Urinary bladder (tissue), 4 donors: ENCODE data around the gene ASB13. TPM values are rescaled to one million over a fixed set of nuclear protein-coding genes. Genes with fewer than 3 reads are reported as not detected.

Source experiments
- DNase-seq: peaks from one replicate; pipeline ENCODE4 v3.0.0-alpha.2; 2015; ENCODE audit errors: extremely low spot score
- H3K27ac ChIP-seq: one replicate; pipeline ENCODE4 v1.5.1; 2013; ENCODE audit warnings: low read depth, mild to moderate bottlenecking, moderate library complexity
- H3K36me3 ChIP-seq: one replicate; pipeline ENCODE4 v1.6.1; 2013; ENCODE audit warnings: mild to moderate bottlenecking, moderate library complexity; ENCODE audit not compliant: insufficient read depth
- H3K4me1 ChIP-seq: one replicate; pipeline ENCODE4 v1.6.1; 2013; ENCODE audit warnings: mild to moderate bottlenecking, moderate library complexity; ENCODE audit not compliant: insufficient read depth
- H3K4me3 ChIP-seq: one replicate; pipeline ENCODE4 v1.5.1; 2013; ENCODE audit warnings: low read depth, low read length
- WGBS: extraction: QIAGEN DNeasy Blood & Tissue Kit; methylation state at CpG from one replicate; pipeline ENCODE4 v1.1.7; 2013; 5-methylcytosine and 5-hydroxymethylcytosine counted together
- polyA plus RNA-seq: library from polyadenylated mRNA; stranded (reverse); fragments of 200-250 nt; gene quantifications from one replicate; pipeline ENCODE4 v1.2.3, GENCODE V29; 2013
- total RNA-seq: library from RNA; depleted of rRNA; stranded (reverse); fragments of >200 nt; gene quantifications from one replicate; pipeline ENCODE4 v1.2.3, GENCODE V29; 2014
- donor health status: healthy with polysubstance abuse.
- donor health status: healthy.

Gene ASB13
- total and polyA plus RNA-seq, 2 donors: 8.7 to 32.4 TPM

DNA sequence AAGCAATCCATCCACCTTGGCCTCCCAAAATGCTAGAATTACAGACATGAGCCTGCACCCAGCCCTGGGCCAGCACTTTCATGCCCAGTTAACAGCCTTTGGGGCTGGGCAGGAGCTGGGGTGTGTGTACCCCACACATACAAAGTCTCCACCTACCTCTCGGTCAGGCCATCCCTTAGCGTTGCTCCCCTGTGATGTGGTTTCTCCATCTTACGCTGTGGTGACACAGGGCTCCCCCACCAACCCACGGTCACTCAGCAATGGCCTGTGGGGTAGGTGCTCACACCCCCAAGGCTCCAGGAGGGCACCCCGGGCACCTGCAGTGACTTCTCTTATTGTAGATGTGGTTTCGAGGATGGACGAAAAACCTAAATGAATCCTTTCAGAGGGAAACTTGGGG, 58.8 kb downstream of the ASB13 start:
- no peak overlapping the region for H3K4me3 ChIP-seq
- no peak for DNase-seq
- no peaks in the 10 kb centered on the region for H3K4me1 ChIP-seq
- no peaks in the 10 kb centered on the region for H3K36me3 ChIP-seq
- WGBS: 92% methylated on average over 7 of the region's 7 CpGs
- H3K27ac ChIP-seq: no peak overlapping the region

DNA sequence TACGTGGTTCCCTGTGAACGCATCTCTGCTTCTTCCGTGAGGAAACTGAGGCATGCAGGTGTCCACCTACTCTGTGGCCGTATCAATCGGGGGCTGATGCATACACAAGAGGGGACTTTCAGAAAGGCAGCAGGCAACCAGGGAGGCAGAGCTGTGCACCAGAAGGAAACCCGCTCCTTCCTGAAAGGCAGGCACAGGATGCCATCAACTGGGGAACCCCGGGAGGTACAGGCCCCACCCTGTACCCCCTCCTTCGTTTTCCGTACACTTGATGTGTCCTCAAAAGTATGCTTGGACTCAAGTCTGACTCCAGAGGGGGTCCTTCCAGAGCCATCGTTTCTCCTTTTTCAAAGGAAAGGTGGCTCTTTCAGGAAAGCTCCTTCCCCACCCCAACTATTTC, 59.5 kb downstream of the ASB13 start:
- DNase-seq: no peak
- WGBS: 76% methylated on average over 10 of the region's 10 CpGs
- Histone ChIP-seq H3K36me3 (no peaks in the 10 kb centered on the region), H3K4me3 (no peak overlapping the region), H3K27ac (no peak overlapping the region), H3K4me1 (no peaks in the 10 kb centered on the region)

- H3K4me1 ChIP-seq: no peaks in the 10 kb centered on the region
- no peak for DNase-seq
- WGBS: 86% methylated on average over 8 of the region's 8 CpGs
These were observed 60.1 kb downstream of the ASB13 start for GRCh38 chr10:5606321-5606720.

GRCh38 chr10:5604961-5605360, 61.4 kb downstream of the ASB13 start:
- Histone ChIP-seq H3K36me3 (no peaks in the 10 kb centered on the region), H3K4me1 (no peaks in the 10 kb centered on the region), H3K4me3 (no peak overlapping the region), H3K27ac (no peak overlapping the region)
- no peak for DNase-seq
- 71% methylated on average over 7 of the region's 7 CpGs for WGBS

More at GRCh38 chr10:5606321-5606720, 60.1 kb downstream of the ASB13 start:
- H3K36me3 ChIP-seq: no peaks in the 10 kb centered on the region
- no peak overlapping the region for H3K27ac ChIP-seq
- H3K4me3 ChIP-seq: no peak overlapping the region

GRCh38 chr10:5604236-5604925, 62.0 kb downstream of the ASB13 start:
- Histone ChIP-seq H3K4me3 (no peak overlapping the region), H3K36me3 (no peaks in the 10 kb centered on the region), H3K4me1 (no peaks in the 10 kb centered on the region), H3K27ac (no peak overlapping the region)
- 93% methylated on average over 9 of the region's 9 CpGs for WGBS
- DNase-seq: no peak

DNA sequence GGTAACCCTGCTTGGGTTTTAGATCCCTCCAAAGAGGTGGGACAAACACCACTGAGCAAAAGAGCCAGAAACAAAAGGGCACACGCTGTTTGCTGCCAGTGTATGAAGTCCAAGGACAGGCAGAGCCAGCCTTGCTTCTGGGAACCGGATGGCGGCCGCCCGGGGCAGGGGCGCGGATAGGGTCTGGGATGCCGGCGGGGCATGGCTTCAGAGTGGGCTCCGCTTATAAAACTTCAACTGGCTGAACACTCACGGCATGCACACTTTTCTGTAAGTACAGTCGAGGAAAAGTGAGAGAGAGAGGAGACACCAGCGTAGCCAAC, 62.6 kb downstream of the ASB13 start:
- H3K27ac ChIP-seq: no peak overlapping the region
- no peak overlapping the region for H3K4me3 ChIP-seq
- DNase-seq: no peak
- H3K4me1 ChIP-seq: no peaks in the 10 kb centered on the region
- WGBS: 90% methylated on average over 13 of the region's 13 CpGs
- no peaks in the 10 kb centered on the region for H3K36me3 ChIP-seq

DNA sequence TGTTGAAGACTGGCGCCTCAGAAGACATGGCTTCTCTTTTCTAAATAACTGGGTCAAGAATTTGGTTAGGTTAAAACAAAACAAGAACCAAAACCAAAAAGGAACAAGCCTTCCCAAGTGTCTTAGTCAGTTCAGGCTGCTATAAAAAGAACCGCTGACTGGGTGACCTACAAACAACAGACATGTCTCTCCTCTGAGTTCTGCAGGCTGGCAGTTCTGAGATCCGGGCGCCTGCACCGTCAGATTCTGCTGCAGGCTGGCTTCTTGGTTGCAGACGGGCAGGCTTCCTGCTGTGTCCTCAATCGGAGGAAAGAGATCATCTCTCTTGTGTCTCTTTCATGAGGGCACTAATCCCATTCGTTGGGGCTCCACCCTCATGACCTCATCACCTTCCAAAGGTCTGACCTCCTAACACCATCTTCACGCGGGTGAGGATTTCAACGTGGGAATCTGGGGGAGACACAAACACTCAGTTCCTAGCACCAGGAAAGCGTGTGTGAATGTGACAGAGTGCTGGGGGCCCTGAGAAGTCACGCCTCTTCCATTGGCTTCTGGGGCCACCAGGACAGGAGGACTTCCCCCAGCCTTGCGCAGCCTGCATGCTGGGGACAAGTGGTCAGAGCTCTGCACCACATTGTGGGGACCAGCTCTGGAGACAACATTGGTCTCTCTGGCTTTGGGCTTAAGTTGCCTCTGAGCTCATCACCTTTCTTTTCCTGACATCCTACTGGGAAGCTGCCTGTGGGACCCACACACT, 63.1 kb downstream of the ASB13 start:
- H3K4me3 ChIP-seq: no peak overlapping the region

DNA sequence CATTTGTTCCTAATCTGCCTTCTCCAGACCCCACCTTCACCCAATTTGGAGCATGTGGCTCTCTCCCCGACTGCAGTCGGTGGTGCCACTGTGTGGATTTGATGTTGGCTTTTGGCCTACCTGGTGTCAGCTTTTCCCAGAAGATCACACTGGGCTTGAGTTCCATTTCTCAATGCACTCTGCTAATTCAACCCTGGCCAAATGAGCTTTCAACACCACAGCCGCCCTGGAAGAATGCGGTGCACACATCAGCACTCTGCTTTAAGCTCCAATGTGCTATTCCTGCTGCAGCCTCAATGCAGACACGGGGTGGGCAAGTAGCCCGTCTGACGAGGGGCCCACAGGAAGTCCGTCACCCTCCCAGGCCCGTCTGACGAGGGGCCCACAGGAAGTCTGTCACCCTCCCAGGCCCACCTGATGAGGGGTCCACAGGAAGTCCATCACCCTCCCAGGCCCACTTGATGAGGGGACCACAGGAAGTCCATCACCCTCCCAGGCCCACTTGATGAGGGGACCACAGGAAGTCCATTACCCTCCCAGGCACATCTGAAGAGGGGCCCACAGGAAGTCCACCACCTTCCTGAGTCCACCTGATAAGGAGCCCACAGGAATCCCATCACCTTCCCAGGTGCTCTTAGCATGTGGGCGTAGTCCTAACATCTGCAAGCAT, 64.4 kb downstream of the ASB13 start:
- no peak for DNase-seq
- H3K4me3 ChIP-seq: no peak overlapping the region
- H3K27ac ChIP-seq: no peak overlapping the region
- H3K36me3 ChIP-seq: no peaks in the 10 kb centered on the region
- 67% methylated on average over 11 of the region's 11 CpGs for WGBS
- no peaks in the 10 kb centered on the region for H3K4me1 ChIP-seq

More for the DNA sequence above, 63.1 kb downstream of the ASB13 start:
- H3K36me3 ChIP-seq: no peaks in the 10 kb centered on the region
- no peak for DNase-seq
- WGBS: 86% methylated on average over 14 of the region's 14 CpGs
- no peaks in the 10 kb centered on the region for H3K4me1 ChIP-seq
- no peak overlapping the region for H3K27ac ChIP-seq

DNA sequence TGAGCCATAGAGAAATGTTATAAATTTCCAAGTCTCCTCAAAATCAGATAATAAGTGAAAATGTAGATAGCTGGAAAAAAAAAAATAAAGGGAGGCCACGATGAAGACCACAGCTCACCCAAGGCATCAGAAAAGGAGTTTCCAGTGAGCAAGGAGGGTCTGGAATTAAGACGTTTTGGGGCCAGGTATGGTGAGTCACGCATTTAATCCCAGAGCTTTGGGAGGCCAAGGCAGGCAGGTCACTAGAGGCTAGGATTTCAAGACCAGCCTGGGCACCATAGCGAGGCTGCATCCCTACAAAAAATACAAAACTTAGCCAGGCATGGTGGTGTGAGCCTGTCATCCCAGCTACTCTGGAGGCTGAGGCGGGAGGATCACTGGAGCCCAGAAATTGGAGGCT, 65.5 kb downstream of the ASB13 start:
- WGBS: 90% methylated on average over 5 of the region's 5 CpGs
- DNase-seq: no peak
- Histone ChIP-seq H3K4me1 (no peaks in the 10 kb centered on the region), H3K36me3 (no peaks in the 10 kb centered on the region), H3K4me3 (no peak overlapping the region), H3K27ac (no peak overlapping the region)

- no peak for DNase-seq
- WGBS: 85% methylated on average over 23 of the region's 23 CpGs
- no peak overlapping the region for H3K4me3 ChIP-seq
- no peaks in the 10 kb centered on the region for H3K36me3 ChIP-seq
- H3K4me1 ChIP-seq: no peaks in the 10 kb centered on the region
- no peak overlapping the region for H3K27ac ChIP-seq
These were observed 66.5 kb downstream of the ASB13 start for GRCh38 chr10:5599613-5600520.

DNA sequence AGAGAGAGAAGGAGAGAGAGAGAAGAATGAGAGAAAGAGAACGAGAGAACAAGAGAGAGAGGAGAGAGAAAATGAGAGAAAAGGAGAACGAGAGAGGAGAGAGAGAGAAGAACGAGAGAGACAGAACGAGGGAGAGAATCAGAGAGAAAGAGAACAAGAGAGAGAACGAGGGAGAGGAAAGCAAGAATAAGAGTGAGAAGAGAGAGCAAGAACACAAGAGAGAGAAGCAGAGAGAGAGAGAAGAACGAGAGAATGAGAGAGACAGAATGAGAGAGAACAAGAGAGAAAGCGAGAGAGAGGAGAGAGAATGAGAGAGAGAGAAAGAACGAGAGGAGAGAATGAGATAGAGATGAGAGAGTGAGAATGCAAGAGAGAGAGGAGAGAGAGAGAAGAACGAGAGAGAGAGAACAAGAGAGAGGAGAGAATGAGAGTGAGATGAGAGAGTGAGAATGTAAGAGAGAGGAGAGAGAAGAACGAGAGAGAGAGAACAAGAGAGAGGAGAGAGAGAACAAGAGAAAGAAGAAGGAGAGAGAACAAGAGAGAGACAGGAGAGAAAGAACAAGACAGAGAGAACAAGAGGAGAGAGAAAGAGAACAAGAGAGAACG, 68.2 kb downstream of the ASB13 start:
- no peak for DNase-seq
- no peaks in the 10 kb centered on the region for H3K36me3 ChIP-seq
- no peaks in the 10 kb centered on the region for H3K4me1 ChIP-seq
- no peak overlapping the region for H3K27ac ChIP-seq
- H3K4me3 ChIP-seq: no peak overlapping the region
- 85% methylated on average over 11 of the region's 11 CpGs for WGBS

GRCh38 chr10:5596611-5597341, 69.6 kb downstream of the ASB13 start:
- no peak for DNase-seq
- Histone ChIP-seq H3K4me3 (no peak overlapping the region), H3K27ac (no peak overlapping the region), H3K4me1 (no peaks in the 10 kb centered on the region), H3K36me3 (no peaks in the 10 kb centered on the region)
- WGBS: 86% methylated on average over 26 of the region's 26 CpGs
